Skeletal muscle satellite cell (primary cell): ENCODE results near the gene PLK1.

Experiments
- H3K27me3 ChIP-seq: 2 replicates; pipeline ENCODE4 v1.7.0; 2013; ENCODE audit warnings: low read length; ENCODE audit not compliant: control insufficient read depth, insufficient read depth
- H3K36me3 ChIP-seq: 2 replicates; pipeline ENCODE4 v1.7.0; 2013; ENCODE audit warnings: mild to moderate bottlenecking, control low read depth, low read length; ENCODE audit not compliant: insufficient read depth
- H3K4me1 ChIP-seq: 2 replicates; pipeline ENCODE4 v1.7.0; 2013; ENCODE audit warnings: low read length; ENCODE audit not compliant: control insufficient read depth, insufficient read depth
- H3K4me2 ChIP-seq: 2 replicates; pipeline ENCODE4 v1.7.0; 2013; ENCODE audit warnings: mild to moderate bottlenecking, low read length
- H3K4me3 ChIP-seq: 2 replicates; pipeline ENCODE4 v1.7.0; 2013; ENCODE audit warnings: low read length
- H3K9ac ChIP-seq: 2 replicates; pipeline ENCODE4 v1.7.0; 2013; ENCODE audit warnings: mild to moderate bottlenecking, low read depth, low read length, moderate library complexity
- H3K9me3 ChIP-seq: replicated peaks from 2 replicates; pipeline ENCODE4 v1.7.0; 2013; ENCODE audit warnings: mild to moderate bottlenecking, control low read depth, low read length

PLK1 gene

DNA sequence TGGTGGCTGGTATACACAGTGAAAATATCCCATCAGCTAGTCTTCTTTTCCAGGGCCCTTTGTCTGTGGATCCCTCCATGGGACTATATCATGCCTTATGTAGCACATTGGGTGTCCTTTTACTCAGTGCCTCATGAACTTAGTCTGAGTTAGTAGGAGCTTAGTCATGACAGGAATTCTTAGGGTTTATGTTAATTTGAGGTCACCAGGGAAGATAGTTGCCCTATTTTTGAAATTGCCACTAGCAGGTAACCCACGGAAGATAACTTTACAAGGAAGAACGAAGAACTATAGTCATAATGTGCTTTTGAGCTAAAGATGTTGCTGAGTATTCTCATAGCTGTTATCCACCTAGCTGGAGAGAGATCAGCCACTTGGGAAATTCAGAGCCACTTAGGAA is 14.8 kb upstream of the PLK1 start:
- no peaks in the 10 kb centered on the region for H3K27me3 ChIP-seq
- H3K9ac ChIP-seq: no peak overlapping the region
- H3K4me2 ChIP-seq: no peak overlapping the region
- H3K36me3 ChIP-seq: peaks cover 92% of the 10 kb centered on the region
- H3K4me1 ChIP-seq: no peaks in the 10 kb centered on the region
- no peaks in the 10 kb centered on the region for H3K9me3 ChIP-seq
- H3K4me3 ChIP-seq: no peak overlapping the region

GRCh38 chr16:23666571-23667354 is 11.9 kb upstream of the PLK1 start:
- peaks cover 81% of the 10 kb centered on the region for H3K36me3 ChIP-seq
- no peak overlapping the region for H3K4me3 ChIP-seq
- H3K4me1 ChIP-seq: peaks cover 18% of the 10 kb centered on the region
- no peak overlapping the region for H3K4me2 ChIP-seq
- no peaks in the 10 kb centered on the region for H3K27me3 ChIP-seq
- no peak overlapping the region for H3K9ac ChIP-seq
- H3K9me3 ChIP-seq: no peaks in the 10 kb centered on the region

- Histone ChIP-seq H3K9ac (no peak overlapping the region), H3K36me3 (peaks cover 81% of the 10 kb centered on the region), H3K9me3 (no peaks in the 10 kb centered on the region), H3K27me3 (no peaks in the 10 kb centered on the region), H3K4me3 (no peak overlapping the region), H3K4me1 (peaks cover 18% of the 10 kb centered on the region), H3K4me2 (no peak overlapping the region)
Measured at GRCh38 chr16:23667355-23667659, 11.4 kb upstream of the PLK1 start.

- Histone ChIP-seq H3K36me3 (peaks cover 74% of the 10 kb centered on the region), H3K4me3 (no peak overlapping the region), H3K4me2 (no peak overlapping the region), H3K27me3 (no peaks in the 10 kb centered on the region), H3K4me1 (peaks cover 18% of the 10 kb centered on the region), H3K9me3 (no peaks in the 10 kb centered on the region), H3K9ac (no peak overlapping the region)
Measured at GRCh38 chr16:23668225-23668624, 10.5 kb upstream of the PLK1 start.

- H3K36me3 ChIP-seq: peaks cover 70% of the 10 kb centered on the region
- peaks cover 18% of the 10 kb centered on the region for H3K4me1 ChIP-seq
- no peaks in the 10 kb centered on the region for H3K9me3 ChIP-seq
- H3K4me3 ChIP-seq: no peak overlapping the region
- H3K9ac ChIP-seq: no peak overlapping the region
- H3K27me3 ChIP-seq: no peaks in the 10 kb centered on the region
- no peak overlapping the region for H3K4me2 ChIP-seq
Measured at GRCh38 chr16:23668873-23669272, 9.8 kb upstream of the PLK1 start.

GRCh38 chr16:23670137-23670776 is 8.4 kb upstream of the PLK1 start:
- H3K4me1 ChIP-seq: peaks cover 18% of the 10 kb centered on the region
- no peaks in the 10 kb centered on the region for H3K9me3 ChIP-seq
- H3K9ac ChIP-seq: peak overlapping the region; percentile 2
- H3K36me3 ChIP-seq: peaks cover 68% of the 10 kb centered on the region
- H3K4me3 ChIP-seq: no peak overlapping the region
- H3K27me3 ChIP-seq: no peaks in the 10 kb centered on the region
- H3K4me2 ChIP-seq: peak overlapping the region; percentile 18

DNA sequence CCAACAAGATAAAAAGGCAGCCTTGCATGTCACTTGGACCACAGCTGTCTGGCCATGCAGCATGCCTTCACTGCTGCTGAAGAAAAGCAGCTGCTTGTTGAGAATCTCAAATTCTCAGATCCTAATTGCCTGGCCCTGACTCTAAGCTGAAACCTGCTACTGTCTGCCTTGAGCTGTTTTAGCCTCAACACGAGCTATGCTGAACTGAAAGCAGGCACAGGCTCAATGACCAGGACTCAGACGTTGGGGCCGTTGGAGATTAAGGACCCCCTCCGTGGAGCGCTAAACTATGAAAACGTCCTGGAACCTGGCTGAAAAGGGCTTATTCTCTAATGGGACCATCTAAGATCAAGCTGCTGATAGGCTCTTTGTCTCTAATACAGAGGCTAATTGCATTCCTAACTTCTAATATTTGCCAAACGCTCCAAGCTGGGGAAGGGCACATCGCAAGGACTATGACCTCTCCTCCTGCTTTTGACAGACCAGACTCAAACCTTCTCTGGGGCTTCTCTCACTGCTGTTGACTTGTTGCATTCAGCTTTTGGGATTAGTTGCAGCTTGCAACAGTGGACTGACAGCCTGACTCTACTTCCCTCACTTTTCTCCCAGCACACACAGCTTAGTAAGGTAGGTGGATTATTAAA is 4.6 kb upstream of the PLK1 start:
- Histone ChIP-seq H3K4me2 (no peak overlapping the region), H3K9ac (no peak overlapping the region), H3K36me3 (peaks cover 31% of the 10 kb centered on the region), H3K4me3 (no peak overlapping the region), H3K4me1 (peaks cover 43% of the 10 kb centered on the region), H3K27me3 (no peaks in the 10 kb centered on the region), H3K9me3 (no peaks in the 10 kb centered on the region)

- H3K9me3 ChIP-seq: no peaks in the 10 kb centered on the region
- H3K4me3 ChIP-seq: no peak overlapping the region
- H3K36me3 ChIP-seq: peaks cover 37% of the 10 kb centered on the region
- peak overlapping the region; percentile 25 for H3K4me2 ChIP-seq
- H3K27me3 ChIP-seq: no peaks in the 10 kb centered on the region
- peaks cover 53% of the 10 kb centered on the region for H3K4me1 ChIP-seq
- no peak overlapping the region for H3K9ac ChIP-seq
Measured at GRCh38 chr16:23676924-23677480, 1.7 kb upstream of the PLK1 start.

GRCh38 chr16:23679274-23679985 is 741 bp downstream of the PLK1 start:
- Histone ChIP-seq H3K4me2 (peak overlapping the region; percentile 89), H3K27me3 (no peaks in the 10 kb centered on the region), H3K36me3 (peaks cover 46% of the 10 kb centered on the region), H3K9ac (peak overlapping the region; percentile 85), H3K4me1 (peaks cover 56% of the 10 kb centered on the region), H3K9me3 (no peaks in the 10 kb centered on the region), H3K4me3 (peak overlapping the region; percentile 83)

DNA sequence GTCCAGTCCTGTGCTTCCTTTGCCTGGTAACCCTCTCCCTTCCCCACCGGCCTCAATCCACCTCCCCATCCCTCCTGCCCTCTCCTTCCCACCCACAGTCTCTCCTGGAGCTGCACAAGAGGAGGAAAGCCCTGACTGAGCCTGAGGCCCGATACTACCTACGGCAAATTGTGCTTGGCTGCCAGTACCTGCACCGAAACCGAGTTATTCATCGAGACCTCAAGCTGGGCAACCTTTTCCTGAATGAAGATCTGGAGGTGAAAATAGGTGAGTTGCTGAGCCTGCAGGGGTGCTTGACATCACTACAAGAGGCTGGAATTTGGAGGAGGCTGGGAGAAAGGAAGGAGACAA is 1.3 kb downstream of the PLK1 start:
- H3K9ac ChIP-seq: peak overlapping the region; percentile 85
- H3K9me3 ChIP-seq: no peaks in the 10 kb centered on the region
- peaks cover 56% of the 10 kb centered on the region for H3K4me1 ChIP-seq
- H3K36me3 ChIP-seq: peaks cover 41% of the 10 kb centered on the region
- peak overlapping the region; percentile 89 for H3K4me2 ChIP-seq
- H3K27me3 ChIP-seq: no peaks in the 10 kb centered on the region
- H3K4me3 ChIP-seq: peak overlapping the region; percentile 83

GRCh38 chr16:23682181-23682580 is 3.5 kb downstream of the PLK1 start:
- H3K36me3 ChIP-seq: peaks cover 52% of the 10 kb centered on the region

More at GRCh38 chr16:23682181-23682580, 3.5 kb downstream of the PLK1 start:
- no peak overlapping the region for H3K4me3 ChIP-seq
- no peaks in the 10 kb centered on the region for H3K27me3 ChIP-seq
- H3K4me1 ChIP-seq: peaks cover 49% of the 10 kb centered on the region
- peak overlapping the region; percentile 89 for H3K4me2 ChIP-seq
- no peak overlapping the region for H3K9ac ChIP-seq
- no peaks in the 10 kb centered on the region for H3K9me3 ChIP-seq
